Osteoblast (primary cell): ENCODE measurements around the gene AGFG1. TPM values are rescaled to one million over a fixed set of nuclear protein-coding genes. Genes with fewer than 3 reads are reported as not detected.

ENCODE experiments used
- DNase-seq: peaks from one replicate; pipeline ENCODE4 v3.0.0; 2011; ENCODE audit warnings: low spot score, mixed read lengths; ENCODE audit not compliant: insufficient read length; ENCODE audit errors: missing footprints
- H2AFZ ChIP-seq: 2 replicates; pipeline ENCODE4 v1.6.0; 2011; ENCODE audit warnings: mild to moderate bottlenecking, low read length
- H3K27ac ChIP-seq: 2 replicates; pipeline ENCODE4 v1.5.1; 2011; ENCODE audit warnings: mild to moderate bottlenecking, low read depth, low read length, moderate library complexity
- H3K27me3 ChIP-seq: 2 replicates; pipeline ENCODE4 v1.6.0; 2012; ENCODE audit warnings: mild to moderate bottlenecking, control low read depth, inconsistent platforms, low read length, moderate library complexity; ENCODE audit not compliant: insufficient read depth
- H3K36me3 ChIP-seq: 2 replicates; pipeline ENCODE4 v1.5.1; 2011; ENCODE audit warnings: mild to moderate bottlenecking, low read length, control low read depth, moderate library complexity; ENCODE audit not compliant: insufficient read depth
- H3K4me1 ChIP-seq: 2 replicates; pipeline ENCODE4 v1.5.1; 2011; ENCODE audit warnings: mild to moderate bottlenecking, low read length, control low read depth, moderate library complexity; ENCODE audit not compliant: insufficient read depth
- H3K4me2 ChIP-seq: 2 replicates; pipeline ENCODE4 v1.6.0; 2011; ENCODE audit warnings: mild to moderate bottlenecking, low read length; ENCODE audit not compliant: insufficient read depth
- H3K4me3 ChIP-seq: fragments of 200-600 bp; sonication (generic); 3 replicates; pipeline ENCODE4 v1.5.1; 2012; ENCODE audit warnings: mild to moderate bottlenecking, low read length, inconsistent platforms; ENCODE audit not compliant: insufficient read depth
- H3K79me2 ChIP-seq: 2 replicates; pipeline ENCODE4 v1.6.0; 2012; ENCODE audit warnings: mild to moderate bottlenecking, low read length, control low read depth, inconsistent platforms; ENCODE audit not compliant: insufficient read depth
- H3K9me3 ChIP-seq: 2 replicates; pipeline ENCODE4 v1.5.1; 2011; ENCODE audit warnings: low read depth, low read length, control low read depth
- H4K20me1 ChIP-seq: 2 replicates; pipeline ENCODE4 v1.6.0; 2012; ENCODE audit warnings: mild to moderate bottlenecking, low read length, control low read depth; ENCODE audit not compliant: insufficient read depth
- total RNA-seq: library from RNA; depleted of rRNA; stranded (reverse); fragments of >200 nt; gene quantifications from 2 replicates; pipeline ENCODE4 v1.2.3, GENCODE V29; 2012
- TF ChIP-seq, protein P1 (sequence below): IDR thresholded peaks from 2 replicates; pipeline ENCODE4 v1.5.1; 2011; ENCODE audit warnings: mild to moderate bottlenecking, low read depth, low read length, moderate library complexity; ENCODE audit errors: extremely low read depth

AGFG1 gene
- total RNA-seq, 1 donor, result 48.5 TPM

DNA sequence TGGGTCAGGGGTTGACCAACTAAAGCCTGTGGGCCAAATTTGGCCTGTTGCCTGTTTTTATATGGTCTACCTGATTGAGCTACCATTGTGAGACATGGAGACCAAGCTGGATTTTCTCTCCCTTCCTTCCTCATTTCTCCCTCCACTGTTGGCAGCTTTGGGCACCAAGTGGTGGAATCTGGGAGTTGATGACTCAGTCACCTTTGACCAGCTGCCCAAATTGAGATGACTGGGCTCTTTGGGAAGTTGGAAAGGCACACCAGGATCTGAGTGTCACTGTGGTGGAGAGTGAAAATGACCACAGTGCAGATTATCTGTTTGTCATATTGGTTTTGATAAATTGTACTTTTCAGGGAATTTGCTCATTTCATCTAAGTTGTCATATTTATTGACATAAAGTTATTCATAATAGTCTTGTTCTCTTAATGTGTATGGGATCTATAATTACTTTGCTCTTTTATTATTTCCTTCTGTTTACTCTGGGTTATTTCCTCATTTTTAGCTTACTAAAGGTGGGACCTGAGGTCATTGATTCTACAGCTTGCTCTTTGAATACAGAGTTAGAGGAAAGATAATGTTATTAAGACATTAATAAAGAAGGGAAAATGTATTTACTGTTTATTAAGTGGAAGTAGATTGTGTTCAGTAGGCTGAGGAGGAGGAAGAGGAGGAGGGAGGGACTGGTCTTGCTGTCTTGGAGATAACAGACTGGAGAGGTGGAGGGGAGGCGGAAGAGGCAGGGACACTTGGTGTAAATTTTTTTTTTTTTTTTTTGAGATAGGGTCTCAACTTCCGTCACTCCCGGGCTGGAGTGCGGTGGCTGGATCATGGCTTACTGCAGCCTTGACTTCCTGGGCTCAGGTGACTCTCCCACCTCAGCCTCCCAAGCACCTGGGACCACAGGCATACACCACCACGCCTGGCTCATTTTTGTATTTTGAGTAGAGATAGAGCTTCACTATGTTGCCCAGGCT lies 31.8 kb downstream of the AGFG1 start:
- H2AFZ ChIP-seq, result no peak overlapping the region
- H3K27ac ChIP-seq, result peak overlapping the region; percentile 58
- no peaks in the 10 kb centered on the region for H3K27me3 ChIP-seq
- H4K20me1 ChIP-seq, result peaks cover 47% of the 10 kb centered on the region
- peak; percentile 83 for DNase-seq
- peaks cover 96% of the 10 kb centered on the region for H3K79me2 ChIP-seq
- no peak overlapping the region for H3K4me3 ChIP-seq
- TF ChIP-seq, protein P1, sequence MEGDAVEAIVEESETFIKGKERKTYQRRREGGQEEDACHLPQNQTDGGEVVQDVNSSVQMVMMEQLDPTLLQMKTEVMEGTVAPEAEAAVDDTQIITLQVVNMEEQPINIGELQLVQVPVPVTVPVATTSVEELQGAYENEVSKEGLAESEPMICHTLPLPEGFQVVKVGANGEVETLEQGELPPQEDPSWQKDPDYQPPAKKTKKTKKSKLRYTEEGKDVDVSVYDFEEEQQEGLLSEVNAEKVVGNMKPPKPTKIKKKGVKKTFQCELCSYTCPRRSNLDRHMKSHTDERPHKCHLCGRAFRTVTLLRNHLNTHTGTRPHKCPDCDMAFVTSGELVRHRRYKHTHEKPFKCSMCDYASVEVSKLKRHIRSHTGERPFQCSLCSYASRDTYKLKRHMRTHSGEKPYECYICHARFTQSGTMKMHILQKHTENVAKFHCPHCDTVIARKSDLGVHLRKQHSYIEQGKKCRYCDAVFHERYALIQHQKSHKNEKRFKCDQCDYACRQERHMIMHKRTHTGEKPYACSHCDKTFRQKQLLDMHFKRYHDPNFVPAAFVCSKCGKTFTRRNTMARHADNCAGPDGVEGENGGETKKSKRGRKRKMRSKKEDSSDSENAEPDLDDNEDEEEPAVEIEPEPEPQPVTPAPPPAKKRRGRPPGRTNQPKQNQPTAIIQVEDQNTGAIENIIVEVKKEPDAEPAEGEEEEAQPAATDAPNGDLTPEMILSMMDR, result no peak
- H3K4me1 ChIP-seq, result peaks cover 15% of the 10 kb centered on the region
- no peaks in the 10 kb centered on the region for H3K9me3 ChIP-seq
- peak overlapping the region; percentile 2 for H3K4me2 ChIP-seq
- H3K36me3 ChIP-seq, result no peaks in the 10 kb centered on the region

DNA sequence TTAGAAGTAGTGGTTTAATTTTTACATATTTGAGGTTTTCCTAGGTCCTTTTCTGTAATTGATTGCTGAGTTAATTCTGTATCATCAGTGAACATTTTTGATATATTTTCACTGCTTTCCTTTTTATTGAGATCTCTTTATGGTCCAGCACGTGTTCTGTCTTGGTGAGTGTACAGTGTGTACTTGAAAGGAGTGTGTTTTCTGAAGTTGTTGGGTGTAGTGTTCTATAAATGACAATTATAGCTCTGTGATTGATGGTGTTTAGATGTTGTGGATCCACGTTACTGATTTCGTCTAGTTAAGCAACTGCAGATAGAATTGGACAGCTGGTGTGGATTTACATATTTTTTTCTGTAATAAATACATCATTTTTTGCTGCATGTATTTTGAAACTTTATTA lies 32.7 kb downstream of the AGFG1 start:
- no peak overlapping the region for H3K27ac ChIP-seq
- peaks cover 96% of the 10 kb centered on the region for H3K79me2 ChIP-seq
- H3K27me3 ChIP-seq, result no peaks in the 10 kb centered on the region
- H3K4me3 ChIP-seq, result no peak overlapping the region
- no peaks in the 10 kb centered on the region for H3K9me3 ChIP-seq
- TF ChIP-seq, protein P1, result no peak
- no peak overlapping the region for H3K4me2 ChIP-seq
- peaks cover 51% of the 10 kb centered on the region for H4K20me1 ChIP-seq
- peaks cover 15% of the 10 kb centered on the region for H3K4me1 ChIP-seq
- no peak for DNase-seq
- H3K36me3 ChIP-seq, result no peaks in the 10 kb centered on the region
- no peak overlapping the region for H2AFZ ChIP-seq

DNA sequence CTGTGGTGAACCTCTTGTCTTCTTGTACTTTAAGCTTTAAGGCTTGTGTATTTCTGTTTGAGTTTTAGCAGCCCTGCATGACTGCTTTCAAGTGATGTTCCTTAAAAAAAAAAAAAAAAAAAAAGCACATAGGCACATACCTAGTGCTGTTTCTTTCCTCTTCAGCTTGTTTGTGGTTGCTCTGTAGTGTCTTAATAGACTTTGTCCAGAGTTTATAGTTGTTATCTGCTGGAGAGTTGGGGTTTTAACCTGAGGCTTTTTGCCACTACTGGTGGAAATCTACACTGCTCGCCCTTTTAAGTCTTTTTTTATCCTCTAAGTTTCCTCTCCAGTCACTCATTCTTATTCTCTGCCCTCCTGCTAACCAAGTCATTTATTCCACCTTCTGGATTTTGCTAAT lies 34.5 kb downstream of the AGFG1 start:
- DNase-seq, result peak; percentile 29
- H2AFZ ChIP-seq, result no peak overlapping the region
- no peaks in the 10 kb centered on the region for H3K27me3 ChIP-seq
- H3K27ac ChIP-seq, result no peak overlapping the region
- no peak overlapping the region for H3K4me3 ChIP-seq
- no peak overlapping the region for H3K4me2 ChIP-seq
- peaks cover 99% of the 10 kb centered on the region for H3K79me2 ChIP-seq
- no peaks in the 10 kb centered on the region for H3K36me3 ChIP-seq
- peaks cover 60% of the 10 kb centered on the region for H4K20me1 ChIP-seq
- TF ChIP-seq, protein P1, result no peak
- no peaks in the 10 kb centered on the region for H3K9me3 ChIP-seq
- peaks cover 22% of the 10 kb centered on the region for H3K4me1 ChIP-seq

DNA sequence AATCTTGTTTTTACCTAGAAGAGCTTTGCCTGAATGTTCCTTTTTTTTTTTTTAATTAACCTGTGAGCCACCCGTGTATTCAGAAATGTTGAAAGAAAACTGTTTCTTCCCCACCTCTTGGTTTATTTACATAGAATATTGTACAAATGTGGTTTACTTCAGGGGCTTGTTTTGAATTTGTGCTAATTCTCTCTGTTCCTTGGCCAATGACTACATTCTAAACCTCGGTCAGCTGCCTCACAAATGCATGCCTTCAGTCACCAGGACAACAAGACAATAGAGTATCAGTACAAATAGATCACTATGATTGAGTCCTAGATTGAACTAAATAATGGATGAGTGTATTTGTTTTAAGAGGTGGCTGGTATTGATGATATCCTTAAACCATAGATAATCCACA lies 36.0 kb downstream of the AGFG1 start:
- Histone ChIP-seq H3K4me1 (peaks cover 20% of the 10 kb centered on the region), H2AFZ (no peak overlapping the region), H4K20me1 (peaks cover 71% of the 10 kb centered on the region), H3K27me3 (no peaks in the 10 kb centered on the region), H3K4me2 (no peak overlapping the region), H3K36me3 (no peaks in the 10 kb centered on the region), H3K79me2 (peaks cover 99% of the 10 kb centered on the region), H3K4me3 (no peak overlapping the region), H3K27ac (no peak overlapping the region), H3K9me3 (no peaks in the 10 kb centered on the region)
- no peak for DNase-seq
- TF ChIP-seq, protein P1, result no peak
